GM21528 (cell line): ENCODE results near the gene XBP1.
"Not testable (repeated sequence)": the region's sequence is repeated elsewhere in the genome, so short reads cannot be mapped to it uniquely, and the experiment has no call there.

ENCODE experiments used
- ATAC-seq: cut with Tn5 transposase; IDR thresholded peaks from one replicate; pipeline ENCODE4 v1.9.1; 2021; ENCODE audit warnings: mild to moderate bottlenecking, moderate library complexity; ENCODE audit not compliant: unreplicated experiment, low FRiP score

Gene XBP1

DNA sequence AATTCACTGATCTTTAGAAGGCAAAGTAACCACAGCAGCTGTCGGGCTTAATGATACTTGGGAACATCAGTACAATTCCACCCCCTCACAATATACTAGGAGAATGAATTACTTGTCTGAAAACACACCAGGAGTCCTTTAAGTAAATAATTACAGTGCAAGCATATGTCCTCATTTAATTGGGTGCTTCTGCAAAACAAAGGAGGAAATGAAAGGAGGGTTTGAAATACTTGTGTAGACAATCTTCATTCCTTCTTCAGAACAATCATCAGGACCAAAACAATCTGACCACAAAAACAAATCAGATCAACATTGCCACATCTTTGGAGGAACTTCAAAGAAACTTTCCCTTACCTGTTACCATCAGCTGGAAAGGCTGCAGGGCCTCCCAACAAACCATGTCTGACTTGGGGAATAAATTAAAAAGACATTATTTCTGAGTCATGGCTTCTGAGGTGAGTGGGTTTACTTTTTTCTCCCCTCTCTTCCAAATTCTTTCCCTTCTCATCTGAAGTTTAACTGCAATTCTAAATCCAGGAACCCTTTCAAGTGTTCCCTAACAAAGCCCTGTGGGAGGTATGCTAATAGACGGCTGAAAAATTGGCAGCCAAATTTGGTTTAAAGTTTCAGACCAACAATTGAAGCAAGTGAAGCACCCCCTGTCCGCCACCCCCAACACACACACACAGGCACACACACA is 40.4 kb downstream of the XBP1 start:
- no peak for ATAC-seq

DNA sequence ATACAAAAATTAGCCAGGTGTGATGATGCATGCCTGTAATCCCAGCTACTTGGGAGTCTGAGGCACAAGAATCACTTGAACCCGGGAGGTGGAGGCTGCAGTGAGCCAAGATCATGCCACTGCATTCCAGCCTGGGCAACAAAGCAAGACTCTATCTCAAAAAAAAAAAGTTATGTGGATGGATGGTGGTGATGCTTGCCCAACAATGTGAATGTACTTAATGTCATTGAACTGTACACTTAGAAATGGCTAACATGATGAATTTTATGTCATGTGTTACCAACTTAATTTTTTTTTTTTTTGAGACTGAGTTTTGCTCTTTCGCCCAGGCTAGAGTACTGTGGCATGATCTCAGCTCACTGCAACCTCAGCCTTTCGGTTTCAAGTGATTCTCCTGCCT is 45.9 kb downstream of the XBP1 start:
- not testable (repeated sequence) for ATAC-seq

DNA sequence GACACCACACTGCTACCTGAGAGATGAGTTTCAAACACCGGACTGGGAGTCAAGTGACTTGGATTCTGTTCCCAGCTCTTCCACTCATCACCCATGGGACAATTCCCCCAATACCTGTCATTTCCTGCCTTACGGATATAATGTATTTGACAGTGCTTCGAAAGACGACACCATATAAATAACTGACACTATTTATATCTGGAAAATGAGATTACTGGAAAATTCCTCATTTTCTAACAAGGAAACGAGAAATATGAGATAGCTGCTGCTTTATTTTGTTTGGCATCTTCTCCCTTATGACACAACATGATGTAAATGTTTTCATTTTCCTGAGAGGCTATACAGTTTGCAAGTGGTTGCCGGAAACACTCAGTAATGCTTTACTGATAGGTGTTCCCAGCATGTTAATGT is 49.9 kb downstream of the XBP1 start:
- ATAC-seq: no peak
